Sigmoid colon (tissue), 4 donors: Measurements from ENCODE around the gene SLC37A3.
A peak's percentile ranks its signal among the peaks of the same experiment; 100 is the strongest.

Source experiments
- EP300 ChIP-seq, 4 donors: sonication (generic); formaldehyde crosslinking; IDR thresholded peaks; one replicate each; pipeline ENCODE4 v1.6.1; 2017; ENCODE audit warnings: antibody characterized with exemption in 4 of 4
- POLR2A ChIP-seq, 2 donors: fragments of 450-650 bp; IDR thresholded peaks; one replicate each; pipeline ENCODE4 v1.6.1; 2016; ENCODE audit warnings: antibody characterized with exemption in 2 of 2, mild to moderate bottlenecking in 2 of 2, moderate library complexity in 2 of 2
- POLR2AphosphoS5 ChIP-seq, 4 donors: sonication (generic); formaldehyde crosslinking; IDR thresholded peaks; one replicate each; pipeline ENCODE4 v1.6.1; 2017; ENCODE audit warnings: antibody characterized with exemption in 4 of 4
- TF ChIP-seq, protein P1 (sequence below), 4 experiments: fragments of 450-650 bp in 3 of 4; fragments of 200-600 bp in 1 of 4; IDR thresholded peaks; one replicate each; pipeline ENCODE4 v1.5.1; 2016 to 2019; ENCODE audit warnings: antibody characterized with exemption in 4 of 4, mild to moderate bottlenecking in 3 of 4, moderate library complexity in 2 of 4

- TF ChIP-seq, protein P1, sequence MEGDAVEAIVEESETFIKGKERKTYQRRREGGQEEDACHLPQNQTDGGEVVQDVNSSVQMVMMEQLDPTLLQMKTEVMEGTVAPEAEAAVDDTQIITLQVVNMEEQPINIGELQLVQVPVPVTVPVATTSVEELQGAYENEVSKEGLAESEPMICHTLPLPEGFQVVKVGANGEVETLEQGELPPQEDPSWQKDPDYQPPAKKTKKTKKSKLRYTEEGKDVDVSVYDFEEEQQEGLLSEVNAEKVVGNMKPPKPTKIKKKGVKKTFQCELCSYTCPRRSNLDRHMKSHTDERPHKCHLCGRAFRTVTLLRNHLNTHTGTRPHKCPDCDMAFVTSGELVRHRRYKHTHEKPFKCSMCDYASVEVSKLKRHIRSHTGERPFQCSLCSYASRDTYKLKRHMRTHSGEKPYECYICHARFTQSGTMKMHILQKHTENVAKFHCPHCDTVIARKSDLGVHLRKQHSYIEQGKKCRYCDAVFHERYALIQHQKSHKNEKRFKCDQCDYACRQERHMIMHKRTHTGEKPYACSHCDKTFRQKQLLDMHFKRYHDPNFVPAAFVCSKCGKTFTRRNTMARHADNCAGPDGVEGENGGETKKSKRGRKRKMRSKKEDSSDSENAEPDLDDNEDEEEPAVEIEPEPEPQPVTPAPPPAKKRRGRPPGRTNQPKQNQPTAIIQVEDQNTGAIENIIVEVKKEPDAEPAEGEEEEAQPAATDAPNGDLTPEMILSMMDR (IDR thresholded peaks at IDR 0.05), result no peak
- TF ChIP-seq POLR2A (IDR thresholded peaks at IDR 0.05) (no peak), EP300 (IDR thresholded peaks at IDR 0.05) (no peak), POLR2AphosphoS5 (IDR thresholded peaks at IDR 0.05) (peak in 1 of 4 donors; percentile 18)
Measured at GRCh38 chr7:140348161-140348849, 50.0 kb downstream of the SLC37A3 start.
